Hippocampal formation (tissue), 2 donors: ENCODE measurements around the gene PPL.
"Not testable (repeated sequence)": the region's sequence is repeated elsewhere in the genome, so short reads cannot be mapped to it uniquely, and the experiment has no call there.

Experiments
- DNase-seq, 2 donors: peaks; one replicate each; lab custom pipeline; 2025; lab: John Stamatoyannopoulos, UW

PPL gene, protein sequence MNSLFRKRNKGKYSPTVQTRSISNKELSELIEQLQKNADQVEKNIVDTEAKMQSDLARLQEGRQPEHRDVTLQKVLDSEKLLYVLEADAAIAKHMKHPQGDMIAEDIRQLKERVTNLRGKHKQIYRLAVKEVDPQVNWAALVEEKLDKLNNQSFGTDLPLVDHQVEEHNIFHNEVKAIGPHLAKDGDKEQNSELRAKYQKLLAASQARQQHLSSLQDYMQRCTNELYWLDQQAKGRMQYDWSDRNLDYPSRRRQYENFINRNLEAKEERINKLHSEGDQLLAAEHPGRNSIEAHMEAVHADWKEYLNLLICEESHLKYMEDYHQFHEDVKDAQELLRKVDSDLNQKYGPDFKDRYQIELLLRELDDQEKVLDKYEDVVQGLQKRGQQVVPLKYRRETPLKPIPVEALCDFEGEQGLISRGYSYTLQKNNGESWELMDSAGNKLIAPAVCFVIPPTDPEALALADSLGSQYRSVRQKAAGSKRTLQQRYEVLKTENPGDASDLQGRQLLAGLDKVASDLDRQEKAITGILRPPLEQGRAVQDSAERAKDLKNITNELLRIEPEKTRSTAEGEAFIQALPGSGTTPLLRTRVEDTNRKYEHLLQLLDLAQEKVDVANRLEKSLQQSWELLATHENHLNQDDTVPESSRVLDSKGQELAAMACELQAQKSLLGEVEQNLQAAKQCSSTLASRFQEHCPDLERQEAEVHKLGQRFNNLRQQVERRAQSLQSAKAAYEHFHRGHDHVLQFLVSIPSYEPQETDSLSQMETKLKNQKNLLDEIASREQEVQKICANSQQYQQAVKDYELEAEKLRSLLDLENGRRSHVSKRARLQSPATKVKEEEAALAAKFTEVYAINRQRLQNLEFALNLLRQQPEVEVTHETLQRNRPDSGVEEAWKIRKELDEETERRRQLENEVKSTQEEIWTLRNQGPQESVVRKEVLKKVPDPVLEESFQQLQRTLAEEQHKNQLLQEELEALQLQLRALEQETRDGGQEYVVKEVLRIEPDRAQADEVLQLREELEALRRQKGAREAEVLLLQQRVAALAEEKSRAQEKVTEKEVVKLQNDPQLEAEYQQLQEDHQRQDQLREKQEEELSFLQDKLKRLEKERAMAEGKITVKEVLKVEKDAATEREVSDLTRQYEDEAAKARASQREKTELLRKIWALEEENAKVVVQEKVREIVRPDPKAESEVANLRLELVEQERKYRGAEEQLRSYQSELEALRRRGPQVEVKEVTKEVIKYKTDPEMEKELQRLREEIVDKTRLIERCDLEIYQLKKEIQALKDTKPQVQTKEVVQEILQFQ (N-terminal part only)

DNA sequence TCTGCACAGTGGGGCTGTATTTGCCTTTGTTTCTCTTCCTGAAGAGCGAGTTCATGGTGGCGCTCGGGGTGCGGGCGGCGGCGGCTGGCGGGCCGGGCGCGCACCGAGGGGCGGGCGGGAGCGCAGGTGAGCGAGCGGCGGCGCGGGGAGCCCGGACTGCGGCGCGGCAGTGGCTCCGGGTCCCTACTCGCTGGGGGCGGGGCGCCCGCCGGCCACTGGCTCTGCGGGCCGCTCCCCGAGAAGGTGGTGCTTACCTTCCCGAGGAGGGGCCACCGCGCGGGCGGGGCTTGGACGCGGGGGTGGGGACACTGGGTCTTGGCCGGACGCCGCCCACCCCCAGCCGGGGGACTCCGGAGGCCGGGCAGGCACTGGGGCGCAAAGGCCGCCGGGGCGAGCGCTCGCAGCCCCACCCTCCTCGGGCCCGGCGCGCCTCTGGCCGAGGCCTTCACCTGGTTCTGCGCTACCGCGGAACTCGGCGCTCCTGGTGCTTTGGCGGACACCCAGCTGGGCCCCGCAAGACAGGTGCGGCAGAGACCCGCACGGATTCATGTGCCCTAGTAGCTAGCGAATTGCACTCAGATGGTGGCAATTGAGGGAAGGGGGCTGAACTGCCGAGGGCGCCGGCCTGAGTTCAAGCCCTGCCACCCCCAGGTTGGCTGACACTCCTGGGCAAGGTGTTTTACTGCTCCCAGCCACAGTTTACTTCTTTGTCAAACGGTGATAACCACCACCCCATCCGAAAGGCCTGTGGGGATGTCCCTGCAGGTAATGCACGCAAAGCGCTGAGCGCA lies at the start of gene PPL:
PPL (minus strand) TSS at position 158 of the 791 bp plus-strand sequence; CDS start at position 55, 103 bp downstream.
- no peak for DNase-seq

DNA sequence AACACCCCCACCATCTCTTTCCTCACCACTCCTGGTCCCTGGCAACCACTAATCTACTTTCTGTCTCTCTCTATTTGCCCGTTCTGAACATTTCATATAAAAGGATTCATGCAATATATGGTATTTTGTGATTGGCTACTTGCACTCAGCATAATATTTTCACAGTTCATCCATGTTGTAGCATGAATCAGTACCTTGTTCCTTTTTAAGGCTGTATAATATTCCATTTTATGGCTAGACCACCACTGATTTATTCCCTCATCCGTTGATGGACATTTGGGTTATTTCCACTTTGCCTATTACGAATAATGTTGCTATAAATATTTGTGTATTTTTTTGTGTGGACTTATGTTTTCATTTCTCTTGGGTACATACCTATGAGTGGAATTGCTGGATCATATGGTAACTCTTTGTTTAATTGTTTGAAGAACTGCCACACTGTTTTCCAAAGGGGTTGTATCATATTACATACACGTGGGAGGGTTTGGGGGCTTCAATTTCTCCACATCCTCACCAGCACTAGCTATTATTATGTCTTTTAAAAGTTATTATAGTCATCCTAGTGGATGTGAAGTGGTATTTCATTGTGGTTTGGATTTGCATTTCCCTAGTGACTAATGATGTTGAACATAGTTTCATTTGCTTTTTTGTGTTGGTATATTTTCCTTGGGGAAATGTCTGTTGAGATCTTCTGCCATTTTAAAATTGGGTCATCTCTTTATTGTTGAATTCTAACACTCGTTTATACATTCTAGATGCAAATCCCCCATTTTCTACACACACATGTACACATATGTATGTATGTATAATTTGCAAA lies 47.4 kb upstream of the PPL start:
- no peak for DNase-seq

DNA sequence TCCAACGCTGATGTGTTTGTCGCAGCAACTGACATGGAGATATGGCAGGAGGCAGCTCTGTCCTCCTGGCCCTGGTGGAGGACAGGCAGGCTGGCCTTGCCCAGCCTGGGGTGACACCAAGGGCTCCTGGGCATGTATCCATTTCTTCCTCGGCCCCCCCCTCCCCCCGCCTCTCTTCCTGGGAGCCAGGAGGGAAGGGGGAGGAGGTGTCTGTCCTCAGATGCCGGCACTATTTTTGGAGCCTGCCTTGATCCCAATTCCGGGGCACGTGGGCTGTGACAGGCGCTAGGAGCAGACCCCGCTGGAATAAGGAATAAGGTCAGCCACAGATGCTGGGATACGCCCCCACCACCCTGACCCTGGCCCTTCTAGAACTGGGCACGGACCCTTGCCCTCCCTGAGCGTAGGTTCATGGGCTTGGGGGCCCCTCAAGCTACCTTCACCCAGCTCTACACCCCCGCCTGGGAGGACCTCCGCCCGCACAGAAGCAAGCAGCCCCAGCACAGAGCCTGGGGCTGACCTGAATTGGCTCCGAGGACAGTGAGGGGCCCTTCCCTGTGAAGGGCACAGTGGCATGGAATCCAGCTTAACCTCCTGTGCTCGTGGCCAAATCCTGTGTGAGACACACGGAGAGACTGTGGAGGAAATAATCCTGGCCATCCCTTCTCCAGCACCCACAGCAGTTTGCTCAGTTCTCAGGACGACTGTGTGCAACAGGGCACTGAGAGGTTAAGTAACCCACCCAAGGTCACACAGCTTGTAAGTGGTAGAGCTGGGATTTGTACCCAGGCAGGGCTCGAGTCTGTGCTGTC lies 45.3 kb upstream of the PPL start:
- peak in 1 of 2 donors; percentile 25 for DNase-seq

DNA sequence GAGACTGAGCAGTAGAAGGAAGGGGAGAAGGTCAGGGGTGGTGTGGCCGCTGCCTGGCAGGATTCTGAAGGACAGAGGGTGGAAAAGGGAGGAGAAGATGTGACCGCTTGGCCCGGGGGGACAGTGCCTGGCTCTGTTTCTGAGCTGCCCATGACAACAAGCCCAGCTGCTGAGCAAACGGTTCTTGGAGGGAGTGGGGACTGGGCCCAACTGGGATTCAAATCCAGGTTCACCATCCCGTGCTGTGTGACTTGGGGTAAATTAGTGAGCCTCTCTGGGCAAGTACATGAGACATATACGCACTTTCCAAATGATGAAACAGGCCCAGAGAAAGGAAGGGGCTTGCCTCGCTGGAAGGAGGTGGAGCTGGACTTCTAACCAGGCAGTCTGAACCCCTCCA lies 44.5 kb upstream of the PPL start:
- DNase-seq = no peak

DNA sequence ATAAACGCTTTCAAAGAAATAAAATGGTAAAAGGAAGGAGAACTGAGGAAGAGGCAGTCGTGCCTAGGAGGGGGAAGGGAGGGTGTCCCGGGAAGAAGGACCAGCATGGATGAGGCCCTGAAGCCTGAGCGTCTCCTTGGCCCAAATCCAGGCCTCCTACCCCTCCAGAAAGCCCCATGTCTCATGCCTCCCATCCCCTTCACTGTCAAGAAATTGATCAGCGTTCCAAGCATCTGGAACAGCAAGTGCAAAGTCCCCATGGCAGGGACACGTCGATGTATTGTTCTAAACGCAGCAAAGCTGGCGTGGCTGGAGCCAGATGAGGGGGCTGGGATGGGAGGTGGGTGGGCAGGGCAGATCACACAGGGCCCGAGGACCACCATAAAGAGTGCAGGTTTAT lies 43.7 kb upstream of the PPL start:
- DNase-seq = no peak

DNA sequence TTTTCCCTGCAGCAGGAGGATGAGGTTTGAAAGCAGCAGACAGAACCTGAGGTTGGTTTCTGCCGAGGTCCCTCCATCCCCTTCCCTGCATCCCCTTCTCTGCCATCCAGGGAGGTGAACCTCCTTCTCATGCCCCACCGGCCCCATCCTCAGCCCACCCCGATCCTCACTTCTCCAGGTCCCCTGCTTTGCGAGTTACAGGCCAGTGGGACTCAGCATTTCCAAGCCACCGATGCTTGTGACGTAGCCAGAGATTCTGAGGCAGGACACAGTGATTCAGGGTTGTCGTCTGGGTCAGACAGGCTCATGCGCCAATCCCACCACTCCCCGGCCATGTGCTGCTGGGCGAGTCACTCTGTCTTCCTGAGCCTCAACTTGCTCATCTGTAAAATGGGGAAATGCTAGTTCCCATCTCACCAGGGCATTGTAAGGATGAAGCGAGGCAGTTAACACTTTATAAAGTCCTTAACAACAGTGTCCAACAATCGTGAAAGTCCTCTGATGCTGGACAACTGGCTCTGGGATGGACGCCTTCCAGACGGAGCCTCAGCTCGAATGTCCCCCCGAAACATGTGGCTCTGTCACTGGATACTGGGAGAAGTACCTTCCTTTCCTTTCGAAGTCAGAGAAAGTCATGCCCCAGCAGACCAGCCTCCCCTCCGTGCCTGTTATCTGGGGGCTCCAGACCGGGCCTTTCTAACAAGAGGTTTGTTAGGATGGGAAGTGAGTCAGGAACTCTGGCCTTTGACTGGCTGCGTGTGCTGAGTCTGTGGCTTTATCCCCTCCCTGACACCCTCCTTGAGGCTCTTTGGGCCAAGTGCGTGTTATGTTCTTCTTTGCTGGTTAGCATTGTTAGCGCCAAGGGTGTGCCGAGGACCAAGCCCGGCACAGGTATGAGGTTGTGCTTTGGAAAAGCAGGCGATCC lies 43.0 kb upstream of the PPL start:
- no peak for DNase-seq

DNA sequence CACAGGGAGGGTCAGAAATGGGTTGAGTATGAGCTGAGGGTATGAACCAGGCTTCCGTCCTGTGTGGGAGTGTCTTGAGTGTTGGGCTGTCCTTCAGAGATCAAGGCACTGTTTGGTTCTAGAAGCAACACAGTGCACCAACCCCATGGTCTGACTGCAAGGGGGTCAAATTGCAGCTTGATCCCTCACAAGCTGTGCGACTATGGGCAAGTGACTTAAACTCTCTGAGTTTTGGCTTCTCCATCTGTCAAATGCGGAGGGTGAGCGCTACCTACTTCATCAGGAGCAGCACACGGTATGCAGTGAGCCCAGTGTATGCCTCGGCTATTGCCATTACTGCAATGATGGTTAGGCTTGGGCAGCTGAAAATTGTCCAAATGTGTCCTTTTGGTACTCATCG lies 42.2 kb upstream of the PPL start:
- DNase-seq = no peak

DNA sequence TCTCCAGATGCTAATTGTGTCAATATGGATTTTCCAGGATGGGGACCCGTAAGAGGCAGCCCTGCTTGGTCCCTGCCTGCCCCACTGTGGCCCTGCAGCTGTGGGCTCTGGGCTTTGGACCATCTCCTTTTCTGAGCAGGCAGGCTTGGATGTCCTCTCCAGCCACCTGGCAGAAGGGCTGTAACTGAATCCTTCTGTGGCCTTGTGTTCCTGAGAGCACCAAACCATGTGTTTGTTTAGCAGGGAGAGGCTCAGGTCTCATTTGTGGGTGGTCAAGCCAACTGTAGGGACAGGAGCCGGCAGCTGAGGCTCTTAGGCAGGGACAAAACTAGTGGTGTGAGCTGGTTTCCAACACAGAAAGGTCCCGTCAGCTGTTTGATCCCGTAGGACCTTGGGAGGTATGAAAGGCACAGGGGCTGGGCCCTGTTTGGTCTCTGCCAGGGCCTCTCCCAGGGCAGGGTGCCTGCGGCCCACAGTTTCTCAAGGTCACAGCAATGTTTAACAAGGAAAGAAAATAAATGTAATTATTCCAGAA lies 39.7 kb upstream of the PPL start:
- no peak for DNase-seq

DNA sequence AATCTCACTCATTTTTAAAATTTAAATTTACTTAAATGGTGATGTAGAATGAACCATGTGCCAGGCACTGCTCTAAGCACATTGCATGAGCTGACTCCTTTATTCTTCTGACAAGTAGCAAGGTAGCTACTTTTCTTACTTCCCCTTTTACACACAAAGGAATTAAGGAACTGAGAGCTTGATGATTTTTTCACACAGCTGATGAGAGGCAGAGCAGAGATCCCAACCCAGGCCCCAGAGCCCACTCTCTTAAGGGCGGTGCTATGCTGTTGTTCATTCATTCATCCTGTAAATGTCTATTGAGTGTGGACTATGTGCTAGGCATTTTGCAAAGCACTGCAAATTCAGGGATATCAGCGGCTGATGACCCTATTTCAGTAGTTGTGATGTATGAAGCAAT lies 39.1 kb upstream of the PPL start:
- DNase-seq = no peak

DNA sequence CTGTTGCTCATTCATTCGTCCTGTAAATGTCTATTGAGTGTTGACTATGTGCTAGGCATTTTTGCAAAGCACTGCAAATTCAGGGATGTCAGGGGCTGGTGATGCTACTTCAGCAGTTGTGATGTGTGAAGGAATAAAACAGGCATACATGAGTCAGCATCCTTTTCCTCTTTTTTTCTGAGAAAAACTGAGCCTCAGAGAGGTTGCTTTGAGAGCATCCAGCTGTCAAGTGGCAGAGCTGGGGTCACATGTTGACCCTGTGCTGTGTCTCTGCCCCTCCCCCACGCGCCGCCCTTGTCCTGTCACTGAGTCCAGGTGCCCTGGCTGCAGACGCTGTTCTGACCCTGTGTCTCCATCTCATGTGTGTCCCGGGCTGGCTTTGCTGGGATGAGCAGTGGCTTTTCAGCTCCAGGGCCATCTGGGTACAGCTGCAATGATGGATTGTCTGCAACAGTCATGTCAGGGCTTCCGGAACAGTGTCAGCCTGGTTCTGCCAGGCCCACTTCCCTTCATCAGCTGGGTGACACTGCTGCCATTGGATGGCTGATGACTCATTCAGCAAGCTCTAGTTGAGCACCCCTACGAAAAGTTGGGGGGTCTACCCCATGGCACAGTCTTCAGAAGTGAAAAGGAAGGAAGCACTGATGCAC lies 36.1 kb upstream of the PPL start:
- peak; percentile 45 to 82 for DNase-seq

DNA sequence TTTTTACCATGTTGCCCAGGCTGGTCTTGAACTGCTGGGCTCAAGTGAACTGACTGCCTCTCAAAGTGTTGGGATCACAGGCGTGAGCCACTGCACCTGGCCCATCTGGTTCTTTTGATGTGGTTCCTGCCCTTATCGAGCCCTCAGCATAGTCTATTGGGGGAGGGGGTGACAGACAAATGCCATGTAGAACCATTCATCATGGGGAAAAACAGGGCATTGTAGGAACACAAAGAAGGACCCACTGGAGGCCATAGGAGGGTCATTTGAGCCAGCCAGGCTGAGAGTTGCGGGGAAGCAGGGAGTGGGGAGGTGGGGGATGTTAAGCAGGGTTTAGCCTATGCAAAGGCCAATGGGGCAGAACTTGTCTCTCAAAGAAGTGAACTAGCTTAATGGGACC lies 33.1 kb upstream of the PPL start:
- no peak for DNase-seq

DNA sequence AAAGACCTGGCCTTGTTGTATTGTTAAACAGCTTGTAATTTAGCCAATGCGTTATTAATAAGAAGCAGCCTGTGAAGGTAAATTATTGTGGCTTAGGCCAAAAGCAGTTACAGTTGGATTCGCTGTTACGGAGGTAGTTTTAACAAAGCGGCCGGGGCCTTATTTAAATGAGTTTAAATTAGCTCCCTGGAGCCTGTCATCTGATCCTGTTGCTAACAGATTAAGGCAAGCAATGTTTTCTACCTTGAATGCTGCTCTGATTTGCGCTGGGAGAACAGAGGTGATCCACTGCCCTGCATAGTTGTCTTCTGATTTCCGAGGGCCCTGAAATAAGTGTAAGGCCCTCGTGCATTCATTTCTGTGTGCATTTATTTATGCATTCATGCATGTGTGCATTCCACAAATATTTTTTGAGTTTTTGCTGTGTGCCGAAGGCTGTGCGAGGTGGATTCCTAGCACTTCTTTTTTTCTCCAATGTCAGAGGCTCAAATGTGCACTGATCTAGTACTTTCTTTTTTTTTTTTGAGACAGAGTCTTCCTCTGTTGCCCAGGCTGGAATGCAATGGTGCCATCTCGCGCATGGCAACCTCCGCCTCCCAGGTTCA lies 32.0 kb upstream of the PPL start:
- no peak for DNase-seq

DNA sequence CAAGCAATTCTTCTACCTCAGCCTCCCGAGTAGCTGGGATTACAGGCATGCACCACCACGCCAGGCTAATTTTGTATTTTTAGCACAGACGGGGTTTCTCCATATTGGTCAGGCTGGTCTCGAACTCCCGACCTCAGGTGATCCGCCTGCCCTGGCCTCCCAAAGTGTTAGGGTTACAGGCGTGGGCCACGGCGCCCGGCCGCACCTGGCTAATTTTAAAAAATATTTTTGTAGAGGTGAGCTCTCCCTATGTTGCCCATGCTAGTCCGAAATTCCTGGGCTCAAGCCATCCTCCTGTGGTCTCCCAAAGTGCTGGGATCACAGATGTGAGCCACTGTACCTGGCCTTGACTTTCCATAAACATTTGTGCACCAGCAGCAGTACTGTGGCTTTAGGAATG lies 31.3 kb upstream of the PPL start:
- not testable (repeated sequence) for DNase-seq

DNA sequence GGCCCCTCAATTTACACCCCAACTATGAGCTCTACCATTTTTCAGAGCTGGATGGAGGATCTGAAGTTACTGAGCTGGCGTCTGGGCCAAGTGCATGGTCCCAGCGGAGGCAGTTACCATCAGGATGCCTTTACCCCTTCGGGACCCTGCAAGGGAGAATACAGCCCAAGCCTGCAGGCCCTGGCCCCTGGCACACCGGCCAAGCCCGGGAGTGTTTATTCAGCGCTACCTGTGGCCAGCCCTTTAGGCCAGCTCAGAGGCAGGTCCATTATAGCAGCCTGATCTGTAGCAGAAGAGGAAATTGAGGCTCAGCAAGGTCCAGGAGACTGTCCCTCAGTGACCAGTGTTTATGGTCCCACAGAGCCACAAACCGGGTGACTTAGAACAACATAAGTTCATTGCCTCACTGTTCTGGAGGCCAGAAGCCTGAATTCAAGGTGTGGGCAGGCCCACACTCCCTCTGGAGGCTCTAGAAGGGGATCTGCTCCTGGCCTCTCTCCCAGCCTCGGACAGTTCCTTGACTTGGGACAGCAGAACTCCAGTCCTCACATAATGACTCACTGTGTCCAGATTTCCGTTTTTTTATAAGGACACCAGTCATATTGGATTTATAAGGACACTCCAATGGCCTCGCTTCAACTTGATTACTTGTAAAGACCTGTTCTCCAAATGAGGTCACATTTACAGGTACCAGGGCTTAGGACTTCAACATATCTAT lies 29.9 kb upstream of the PPL start:
- no peak for DNase-seq

DNA sequence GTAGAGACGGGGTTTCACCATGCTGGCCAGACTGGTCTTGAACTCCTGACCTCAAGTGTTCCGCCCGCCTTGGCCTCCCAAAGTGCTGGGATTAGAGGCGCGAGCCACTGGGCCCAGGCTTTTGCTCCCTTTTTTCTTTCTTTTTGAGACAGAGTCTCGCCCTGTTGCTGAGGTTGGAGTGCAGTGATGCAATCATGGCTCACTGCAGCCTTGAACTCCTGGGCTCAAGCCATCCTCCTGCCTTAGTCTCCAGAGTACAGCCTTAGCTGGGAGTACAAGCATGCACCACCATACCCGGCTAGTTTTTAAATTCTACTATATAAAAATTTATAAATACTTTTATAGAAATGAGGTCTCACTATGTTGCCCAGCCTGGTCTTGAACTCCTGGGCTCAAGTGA lies 26.6 kb upstream of the PPL start:
- DNase-seq = not testable (repeated sequence)

DNA sequence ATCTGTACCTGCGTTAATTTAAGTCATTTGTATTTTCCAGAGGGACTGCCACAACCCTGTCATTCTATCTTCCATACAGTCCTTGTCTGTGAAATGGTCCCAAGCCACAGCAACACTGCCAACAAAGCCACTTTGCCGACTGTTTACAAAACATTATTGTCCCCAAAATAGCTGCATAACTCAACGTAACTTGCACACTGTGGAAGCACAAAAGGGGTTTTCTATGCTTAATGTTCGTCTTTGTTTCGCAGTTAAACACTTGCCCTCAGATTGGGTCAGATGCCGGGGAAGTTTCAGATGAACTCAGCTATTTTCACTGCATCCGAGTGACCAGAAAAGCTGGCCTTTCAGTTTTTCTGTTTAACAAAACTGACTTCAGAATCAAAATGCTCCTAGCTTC lies 25.8 kb upstream of the PPL start:
- peak; percentile 74 to 95 for DNase-seq

DNA sequence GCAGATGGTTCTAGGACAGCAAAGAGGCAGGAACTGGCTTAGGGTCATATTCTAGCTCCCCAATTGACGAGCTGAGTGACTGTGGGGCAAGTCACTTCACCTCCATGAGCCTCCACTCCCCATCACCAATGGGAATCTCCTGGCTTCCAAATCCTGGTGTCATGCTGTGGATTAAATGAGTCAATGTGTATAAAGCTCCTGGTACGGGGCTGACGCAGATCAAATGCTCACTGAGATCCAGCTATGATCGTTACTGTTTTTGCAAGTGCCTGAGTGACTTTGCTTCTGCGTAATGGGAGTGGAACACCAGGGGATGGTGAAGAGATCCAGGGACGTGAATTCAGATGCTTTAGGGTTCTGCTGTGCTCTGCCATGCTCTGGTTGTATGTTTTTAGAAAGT lies 23.6 kb upstream of the PPL start:
- no peak for DNase-seq
